HT1080 (cell line): ENCODE measurements around the gene CEMP1. TPM values are rescaled to one million over a fixed set of nuclear protein-coding genes. Genes with fewer than 3 reads are reported as not detected.

Experiments
- DNase-seq: peaks from one replicate; pipeline ENCODE4 v3.0.0-alpha.2; 2015; ENCODE audit warnings: low read depth
- total RNA-seq: library from RNA; depleted of rRNA; stranded (reverse); fragments of >200 nt; shearing (Covaris generic); gene quantifications from 2 replicates; pipeline ENCODE4 v1.2.3, GENCODE V29; 2014

CEMP1 gene
- total RNA-seq, 1 experiment from 2014 or later, result not detected

DNA sequence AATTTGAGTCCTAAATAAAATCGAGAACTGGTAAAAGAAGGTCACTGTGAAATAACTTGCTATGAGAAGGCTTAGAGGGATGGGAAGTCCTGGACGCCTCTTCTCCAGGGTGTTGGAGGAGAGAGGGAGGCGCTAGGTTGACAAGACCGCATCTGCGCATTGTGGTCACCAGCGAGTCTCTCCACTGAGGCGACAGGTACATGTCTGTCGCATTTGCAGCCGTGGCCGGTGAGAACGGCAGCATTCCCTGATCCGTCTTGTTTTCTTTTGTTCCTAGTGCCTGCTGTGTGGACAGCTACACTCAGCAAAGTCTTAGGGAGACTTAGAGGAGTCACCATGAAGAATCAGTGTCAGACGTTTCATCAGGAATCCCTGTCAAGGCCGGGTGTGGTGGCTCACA lies 25.5 kb downstream of the CEMP1 start:
- DNase-seq, result no peak

DNA sequence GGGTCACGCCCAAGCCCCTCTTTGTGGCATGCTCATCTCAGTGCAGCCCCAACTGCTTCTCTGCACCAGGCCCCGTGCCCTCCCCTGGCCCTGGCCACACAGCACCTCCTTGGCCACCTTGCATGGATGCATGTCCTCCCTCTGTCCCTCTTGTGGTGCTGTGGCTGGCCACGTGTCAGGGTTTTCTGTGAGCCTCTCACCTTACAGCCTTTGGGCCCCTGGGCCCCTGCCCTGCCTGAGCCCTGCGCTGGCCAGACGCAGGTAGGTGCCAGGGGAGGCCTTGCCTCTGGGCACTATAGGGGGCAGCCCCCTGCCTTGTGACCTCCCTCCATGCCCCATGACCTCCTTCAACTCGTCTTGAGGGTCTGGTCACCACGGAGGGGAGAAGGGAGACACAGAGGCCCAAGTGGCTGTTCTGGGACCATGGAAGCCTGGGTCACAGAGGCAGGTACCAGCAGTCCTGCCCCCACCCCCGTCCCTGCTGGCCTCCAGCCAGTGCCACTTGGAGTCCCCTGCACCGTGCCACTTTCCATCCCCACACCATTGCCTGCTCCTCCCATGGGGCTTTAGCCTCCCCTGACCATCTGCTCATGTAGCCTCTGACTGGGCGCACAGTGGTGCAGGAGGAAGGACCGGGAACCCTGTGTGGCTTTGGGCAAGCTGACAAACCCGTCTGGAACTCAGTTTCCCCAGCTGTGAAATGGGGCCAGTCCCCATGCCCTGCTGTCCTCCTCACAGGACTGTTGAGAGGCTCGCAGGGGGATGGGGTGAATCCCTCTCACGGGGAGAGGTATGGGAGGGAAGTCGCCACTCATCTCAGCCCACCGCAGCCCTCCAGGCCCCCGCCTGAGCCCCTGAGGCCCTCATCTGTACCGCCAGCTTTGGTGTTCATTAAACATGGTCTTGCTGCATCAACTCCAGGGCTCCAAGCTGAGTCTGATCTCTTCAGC lies 29.0 kb downstream of the CEMP1 start:
- DNase-seq, result no peak

DNA sequence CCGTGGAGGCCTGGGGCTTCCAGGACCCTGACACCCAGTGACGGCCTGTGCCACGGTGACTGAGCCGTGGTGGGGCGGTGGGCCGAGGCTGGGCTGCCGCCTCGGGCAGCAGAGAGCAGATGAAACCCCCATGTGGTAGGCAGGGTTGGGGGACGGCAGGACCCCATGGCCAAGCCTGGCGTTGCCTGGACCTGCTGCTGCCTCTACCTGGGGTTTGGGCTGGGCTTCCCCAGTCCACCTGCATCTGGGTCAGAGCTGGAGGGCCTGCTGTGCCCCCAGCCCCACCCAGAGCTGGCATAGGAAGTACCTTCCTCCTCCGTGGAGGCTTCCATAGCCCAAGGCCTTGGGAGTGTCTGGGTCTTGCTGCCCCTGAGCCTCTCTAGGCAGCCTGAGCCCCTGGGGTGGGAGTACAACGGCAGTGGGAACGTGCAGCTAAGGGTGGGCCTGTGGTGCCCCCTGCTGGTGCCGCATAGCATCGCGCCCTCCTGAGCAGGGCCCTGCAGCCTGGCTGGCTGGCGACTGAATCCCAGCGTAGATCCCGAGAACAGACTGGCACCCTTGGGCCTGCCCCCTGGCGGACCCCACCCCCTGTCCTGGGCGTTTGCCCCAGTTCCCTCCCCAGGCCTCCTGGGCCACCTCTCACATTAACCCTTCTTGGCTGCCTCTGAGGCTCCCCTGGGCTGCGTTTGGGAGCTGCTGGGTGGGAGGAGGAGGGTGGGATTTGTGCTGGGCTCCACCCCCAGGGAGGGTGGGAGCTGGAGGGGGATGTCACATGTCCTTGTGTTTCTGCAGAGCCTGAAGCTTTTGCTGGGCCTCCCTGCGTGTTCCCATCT lies 30.1 kb downstream of the CEMP1 start:
- DNase-seq, result peak; percentile 72

DNA sequence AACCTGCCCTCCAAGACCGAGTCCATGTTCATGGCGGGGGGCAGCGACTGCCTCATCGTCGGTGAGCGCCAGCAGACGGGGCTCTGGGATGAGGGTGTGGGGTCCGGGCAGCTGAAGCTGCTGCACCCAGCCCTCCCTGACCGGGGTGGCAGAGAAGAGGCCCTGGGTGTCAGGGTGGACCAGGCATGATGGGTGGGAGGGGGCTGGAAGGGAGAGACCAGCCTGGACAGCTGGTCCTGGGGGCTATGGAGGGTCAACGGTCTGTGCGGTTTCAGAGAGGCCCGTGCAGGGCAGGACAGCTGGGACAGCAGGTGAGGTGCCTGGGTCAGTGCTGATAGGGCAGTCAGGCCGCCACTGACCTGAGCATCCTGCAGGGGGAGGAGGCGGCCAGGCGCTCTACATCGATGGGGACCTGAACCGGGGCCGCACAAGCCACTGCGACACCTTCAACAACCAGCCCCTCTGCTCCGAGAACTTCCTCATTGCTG lies 30.7 kb downstream of the CEMP1 start:
- no peak for DNase-seq

DNA sequence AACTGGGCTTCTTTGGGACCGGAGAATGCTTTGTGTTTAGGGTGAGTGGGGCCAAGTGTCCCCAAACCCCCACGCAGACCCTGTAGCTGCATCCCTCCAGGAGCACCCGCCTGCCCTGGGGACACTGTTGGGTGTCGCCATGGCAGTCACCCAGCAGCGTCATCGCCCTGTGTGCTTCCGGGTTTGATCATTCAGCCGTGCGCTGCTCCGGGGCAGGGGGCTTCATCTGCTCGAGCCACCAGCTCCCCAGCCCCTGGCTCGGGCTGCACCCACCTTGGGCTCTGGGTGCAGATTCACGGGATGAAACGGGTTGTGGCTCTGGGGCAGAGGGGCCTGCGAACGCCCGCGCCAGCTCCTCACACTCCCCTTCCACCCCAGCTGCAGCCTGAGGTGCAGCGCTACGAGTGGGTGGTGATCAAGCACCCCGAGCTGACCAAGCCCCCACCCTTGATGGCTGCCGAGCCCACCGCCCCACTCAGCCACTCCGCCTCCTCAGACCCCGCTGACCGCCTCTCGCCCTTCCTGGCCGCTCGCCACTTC lies 31.2 kb downstream of the CEMP1 start:
- no peak for DNase-seq

DNA sequence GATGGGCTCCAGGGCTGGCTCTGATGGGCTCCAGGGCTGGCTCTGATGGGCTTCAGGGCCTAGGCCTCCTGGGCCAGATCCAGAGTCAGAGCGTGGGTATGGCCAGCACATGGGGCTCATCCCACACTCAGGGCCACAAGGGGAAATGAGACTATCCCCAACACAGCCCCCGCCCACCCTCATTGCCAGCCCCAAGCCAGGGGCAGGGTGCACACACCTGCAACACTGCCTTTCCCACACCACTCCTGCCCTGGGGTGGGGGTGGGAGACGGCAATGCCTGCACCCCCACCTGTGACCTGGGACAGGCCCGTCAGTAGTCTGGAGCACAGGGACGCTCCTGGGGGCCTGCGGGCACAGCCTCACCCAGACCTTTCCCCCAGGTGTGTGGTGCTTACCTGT lies 31.8 kb downstream of the CEMP1 start:
- no peak for DNase-seq

DNA sequence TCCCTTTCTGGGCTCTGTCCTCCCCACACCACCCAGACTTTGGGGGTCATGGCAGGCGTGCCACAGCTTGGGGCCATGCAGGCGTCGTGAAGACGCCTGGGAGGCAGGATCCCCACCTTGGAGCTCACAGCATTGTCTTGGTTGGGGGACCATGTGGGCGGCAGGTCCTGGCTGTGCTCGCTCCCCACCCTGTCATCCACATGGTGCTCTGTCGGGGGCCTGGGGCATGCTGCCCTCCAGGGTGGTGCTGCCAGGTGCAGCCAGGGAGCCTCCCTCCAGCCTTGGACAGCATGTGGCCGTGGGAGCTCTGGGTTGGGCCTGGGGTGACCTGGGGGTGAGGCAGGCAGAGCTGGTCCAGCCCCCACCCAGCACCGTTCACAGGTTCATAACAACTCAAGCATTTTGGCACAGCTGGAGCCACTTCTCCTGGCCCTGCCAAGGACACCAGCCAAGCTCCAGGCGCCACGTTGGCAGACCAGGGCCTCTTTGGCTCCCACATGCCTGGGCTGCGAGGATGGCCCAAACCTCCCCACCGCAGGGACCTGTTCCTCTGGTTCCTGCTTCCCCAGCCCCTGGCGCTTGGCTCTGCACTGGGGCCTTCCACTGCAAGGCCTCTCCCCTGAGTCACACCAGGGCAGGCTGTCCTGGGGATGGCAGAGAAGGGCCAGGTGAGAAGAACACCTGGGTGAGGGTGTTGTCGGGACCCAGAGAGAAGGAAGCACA lies 32.5 kb downstream of the CEMP1 start:
- no peak for DNase-seq

DNA sequence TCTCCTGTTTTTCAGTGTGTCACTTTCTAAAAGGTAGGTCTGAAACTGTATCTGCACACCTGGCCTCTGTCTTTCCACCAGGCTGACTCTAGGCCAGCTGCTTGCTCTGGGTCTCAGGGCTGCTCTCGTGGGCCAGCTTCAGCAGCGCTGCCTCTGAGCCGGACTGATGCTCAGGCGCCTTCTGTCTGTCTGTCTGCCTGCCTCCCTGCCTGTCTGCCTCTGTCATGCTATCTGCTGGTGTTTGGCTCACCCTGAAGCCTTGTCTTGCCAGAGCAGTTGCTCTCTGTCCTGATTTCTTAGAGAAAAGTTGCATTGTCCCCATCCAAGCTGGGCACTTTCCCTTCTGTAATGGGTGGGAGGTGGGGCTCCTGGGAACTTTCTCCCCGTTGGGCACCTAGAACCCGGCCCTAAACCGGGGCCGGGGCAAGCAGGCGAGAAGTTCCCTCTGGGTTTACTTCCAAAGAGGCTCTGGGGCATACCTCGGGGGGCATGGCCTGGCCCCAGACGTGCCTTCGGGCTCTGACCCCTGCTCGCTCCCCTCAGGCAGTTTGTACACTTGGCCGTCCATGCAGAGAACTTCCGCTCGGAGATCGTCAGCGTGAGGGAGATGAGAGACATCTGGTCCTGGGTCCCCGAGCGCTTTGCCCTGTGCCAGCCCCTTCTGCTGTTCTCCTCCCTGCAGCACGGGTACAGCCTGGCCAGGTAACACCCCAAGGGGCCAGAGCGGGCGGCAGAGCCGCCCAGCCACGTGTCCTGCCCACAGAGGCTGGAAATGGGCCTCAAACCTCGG lies 33.3 kb downstream of the CEMP1 start:
- DNase-seq, result no peak

DNA sequence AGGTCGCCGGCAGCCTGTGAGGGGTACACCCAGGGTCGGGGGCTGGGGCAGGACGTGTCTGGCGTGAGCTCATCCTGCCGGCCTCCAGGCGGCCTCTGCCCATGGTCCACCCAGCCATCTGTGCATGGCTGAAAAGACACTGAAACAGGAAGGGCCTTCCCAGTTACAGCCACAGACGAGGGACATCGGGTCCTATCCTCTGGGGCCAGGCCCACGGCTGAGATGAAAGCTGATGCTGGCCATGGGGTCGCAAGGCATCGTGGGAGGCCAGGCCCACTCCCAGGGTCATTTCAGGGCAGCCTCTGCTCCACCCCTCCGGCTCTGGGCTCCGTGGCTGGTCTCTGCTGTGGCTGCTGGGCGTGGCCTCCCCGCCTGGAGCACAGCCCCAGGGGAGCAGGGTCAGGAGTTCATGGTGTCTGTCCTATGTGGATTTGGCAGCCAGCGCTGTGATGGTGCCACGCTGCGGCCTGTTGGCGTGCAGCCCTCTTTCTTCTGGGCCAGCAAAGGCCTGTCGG lies 34.0 kb downstream of the CEMP1 start:
- DNase-seq, result no peak

DNA sequence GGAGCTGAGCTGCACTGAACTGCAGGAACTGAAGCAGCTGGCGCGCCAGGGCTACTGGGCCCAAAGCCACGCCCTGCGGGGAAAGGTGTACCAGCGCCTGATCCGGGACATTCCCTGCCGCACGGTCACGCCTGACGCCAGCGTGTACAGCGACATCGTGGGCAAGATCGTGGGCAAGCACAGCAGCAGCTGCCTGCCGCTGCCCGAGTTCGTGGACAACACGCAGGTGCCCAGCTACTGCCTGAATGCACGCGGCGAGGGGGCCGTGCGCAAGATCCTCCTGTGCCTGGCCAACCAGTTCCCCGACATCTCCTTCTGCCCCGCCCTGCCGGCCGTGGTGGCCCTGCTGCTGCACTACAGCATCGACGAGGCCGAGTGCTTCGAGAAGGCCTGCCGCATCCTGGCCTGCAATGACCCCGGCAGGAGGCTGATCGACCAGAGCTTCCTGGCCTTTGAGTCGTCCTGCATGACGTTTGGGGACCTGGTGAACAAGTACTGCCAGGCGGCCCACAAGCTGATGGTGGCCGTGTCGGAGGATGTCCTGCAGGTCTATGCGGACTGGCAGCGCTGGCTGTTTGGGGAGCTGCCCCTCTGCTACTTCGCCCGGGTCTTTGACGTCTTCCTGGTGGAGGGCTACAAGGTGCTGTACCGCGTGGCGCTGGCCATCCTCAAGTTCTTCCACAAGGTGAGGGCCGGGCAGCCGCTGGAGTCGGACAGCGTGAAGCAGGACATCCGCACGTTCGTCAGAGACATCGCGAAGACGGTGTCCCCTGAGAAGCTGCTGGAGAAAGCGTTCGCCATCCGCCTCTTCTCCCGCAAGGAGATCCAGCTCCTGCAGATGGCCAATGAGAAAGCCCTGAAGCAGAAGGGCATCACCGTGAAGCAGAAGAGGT lies 34.7 kb downstream of the CEMP1 start:
- DNase-seq, result no peak

DNA sequence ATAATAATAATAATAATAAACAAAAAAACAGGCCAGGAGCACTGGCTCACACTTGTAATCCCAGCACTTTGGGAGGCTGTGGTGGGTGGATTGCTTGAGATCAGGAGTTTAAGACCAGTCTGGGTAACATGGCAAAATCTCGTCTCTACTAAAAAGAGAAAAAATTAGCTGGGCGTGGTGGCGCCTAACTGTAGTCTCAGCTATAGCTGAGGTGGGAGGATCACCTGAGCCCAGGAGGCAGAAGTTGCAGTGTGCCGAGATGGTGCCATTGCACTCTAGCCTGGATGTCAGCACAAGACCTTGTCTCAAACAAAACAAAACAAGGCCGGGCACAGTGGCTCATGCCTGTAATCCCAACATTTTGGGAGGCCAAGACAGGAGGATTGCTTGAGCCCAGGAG lies 36.2 kb downstream of the CEMP1 start:
- no peak for DNase-seq

DNA sequence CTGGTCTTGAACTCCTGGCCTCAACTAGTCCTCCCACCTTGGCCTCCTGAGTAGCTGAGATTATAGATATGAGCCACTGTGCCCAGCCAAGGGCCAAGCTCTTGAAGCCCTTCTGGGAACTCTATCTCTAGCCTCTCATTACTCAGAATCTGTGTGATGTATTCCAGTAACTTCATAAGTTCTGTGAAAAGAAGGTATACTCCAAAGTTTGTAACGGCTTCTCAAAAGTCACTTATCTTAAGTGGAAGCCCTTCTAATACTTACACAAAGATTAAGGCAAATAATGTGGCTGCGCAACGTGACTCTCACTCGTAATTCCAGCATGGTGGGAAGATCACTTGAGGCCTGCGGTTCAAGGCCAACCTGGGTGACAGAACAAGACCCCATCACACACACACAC lies 36.6 kb downstream of the CEMP1 start:
- no peak for DNase-seq

DNA sequence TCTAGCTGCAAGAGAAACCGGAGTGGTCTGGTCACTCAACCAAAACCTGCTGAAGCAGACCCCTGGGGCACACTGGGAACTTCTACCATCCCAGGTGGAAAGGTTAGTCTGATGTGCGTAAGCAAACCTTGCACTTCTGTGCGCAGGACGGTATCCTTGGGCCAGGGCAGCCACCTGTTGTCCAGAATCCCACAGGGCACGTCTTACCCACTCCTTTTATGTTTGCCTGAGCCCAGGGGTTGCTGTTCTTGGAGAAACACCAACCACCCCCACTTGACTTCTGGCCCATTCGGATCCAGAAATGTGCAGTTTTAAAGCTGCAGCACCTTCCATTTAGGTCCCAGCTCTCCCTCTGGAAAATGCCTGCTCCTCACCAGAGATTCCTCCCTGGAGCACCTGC lies 37.6 kb downstream of the CEMP1 start:
- no peak for DNase-seq

DNA sequence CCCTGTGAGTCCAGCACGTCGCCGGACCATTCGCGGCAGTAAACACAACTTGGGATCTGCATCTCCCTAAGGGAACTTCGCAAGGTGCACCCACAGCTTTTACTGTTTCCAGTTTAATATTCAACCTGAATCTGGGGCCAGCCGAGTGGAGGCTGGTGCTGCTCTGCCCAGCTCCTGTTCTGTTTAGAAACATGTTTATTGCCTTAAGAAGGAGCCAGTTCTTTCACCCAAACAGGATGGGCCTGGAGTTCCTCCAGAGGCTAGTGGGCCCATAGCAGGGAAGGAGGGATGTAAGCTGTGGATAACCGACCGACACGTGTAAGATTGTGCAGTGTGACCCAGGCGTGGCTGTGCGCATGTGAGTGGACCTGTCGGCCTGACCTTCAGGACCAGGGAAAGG lies 38.9 kb downstream of the CEMP1 start:
- DNase-seq, result no peak

DNA sequence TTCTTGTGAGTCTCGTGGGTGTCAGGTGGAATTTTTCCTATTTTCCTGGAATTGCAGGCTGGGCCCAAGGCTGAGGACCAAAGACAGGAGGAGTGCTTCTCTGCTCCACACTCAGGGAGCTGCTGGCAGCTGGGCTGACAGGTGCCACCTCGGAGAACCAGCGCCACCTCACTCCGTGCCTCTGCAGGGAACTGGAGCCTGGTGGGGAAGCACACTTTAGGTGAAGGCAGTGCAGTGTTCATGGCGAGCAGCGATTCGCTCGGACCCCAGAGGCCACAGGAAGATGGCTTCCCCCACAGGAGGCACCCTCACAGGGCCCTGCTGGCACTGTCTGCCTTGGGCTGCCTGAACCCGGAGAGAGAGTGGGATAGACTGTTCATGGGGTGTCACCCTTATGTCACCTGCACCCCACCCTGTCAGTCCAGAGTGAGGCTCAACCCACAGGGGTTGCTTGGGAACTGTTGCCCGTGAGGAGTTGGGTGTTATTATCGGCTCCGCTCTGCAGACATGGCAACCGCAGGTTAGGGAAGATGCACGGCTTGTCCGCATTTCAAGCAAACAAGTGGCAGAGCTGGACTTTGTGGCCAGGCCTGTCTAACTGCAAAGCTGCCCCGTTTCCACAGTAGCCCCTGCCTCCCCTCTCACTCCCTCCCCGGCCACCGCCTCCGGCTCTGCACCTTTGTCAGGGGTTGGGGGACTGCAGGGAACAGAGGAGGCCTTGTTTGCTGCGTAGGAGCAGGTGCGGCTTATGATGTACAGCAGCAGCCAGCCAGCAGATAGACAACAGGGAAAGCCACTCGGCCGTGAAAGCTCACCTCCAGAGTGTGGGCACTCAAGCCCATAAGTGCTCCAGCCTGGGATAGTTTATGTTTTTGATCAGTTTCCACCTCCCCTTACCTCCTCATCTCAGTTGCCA lies 40.8 kb downstream of the CEMP1 start:
- no peak for DNase-seq

DNA sequence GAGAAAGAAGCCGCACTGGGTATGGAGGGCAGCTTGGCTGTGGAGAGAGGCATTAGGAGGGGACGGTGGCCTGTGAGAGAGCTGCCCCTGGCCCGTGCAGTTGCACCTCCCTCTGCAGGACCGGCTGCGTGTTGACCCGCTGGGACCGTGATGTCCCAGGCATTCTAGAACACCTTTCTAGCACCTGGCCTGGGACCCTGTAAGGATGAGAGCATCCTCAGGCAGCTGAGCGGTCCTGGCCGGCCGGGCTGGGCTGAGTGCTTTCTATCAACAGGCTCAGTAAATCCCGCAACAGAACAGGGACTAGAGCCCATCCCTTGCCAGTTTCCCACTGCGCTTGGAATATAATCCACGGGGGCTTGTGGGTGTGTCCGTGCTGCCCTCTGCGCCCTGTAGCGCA lies 41.6 kb downstream of the CEMP1 start:
- no peak for DNase-seq

DNA sequence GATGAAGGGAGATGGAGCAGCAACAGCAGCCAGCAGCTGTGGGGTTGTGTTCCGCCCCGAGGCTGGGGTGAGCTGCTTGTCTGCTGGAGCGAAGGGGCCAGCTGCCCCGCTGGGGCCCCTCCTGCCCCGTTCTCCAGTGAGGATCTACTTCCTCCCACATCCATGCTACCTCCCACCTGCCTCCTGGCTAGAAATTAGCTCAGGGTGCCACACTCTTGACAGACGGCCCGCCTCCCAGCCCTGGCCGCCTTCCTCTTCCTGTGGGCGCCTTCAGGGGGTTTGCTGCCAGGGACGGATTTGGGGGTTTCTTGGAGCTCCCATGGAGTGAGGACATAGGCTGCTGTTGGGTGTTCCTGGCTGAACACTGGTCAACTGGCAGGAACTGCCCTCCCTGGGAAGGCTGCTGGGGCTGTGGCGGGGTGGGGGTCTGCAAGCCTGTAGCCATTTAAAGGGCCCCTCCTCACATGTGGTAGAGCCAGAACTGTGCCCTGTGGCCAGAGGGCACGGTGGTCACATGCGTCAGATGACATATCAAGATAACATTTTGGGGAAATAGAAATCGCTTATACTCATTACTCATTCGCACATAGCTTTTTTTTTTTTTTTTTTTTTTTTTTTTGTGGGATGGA lies 43.2 kb downstream of the CEMP1 start:
- no peak for DNase-seq

DNA sequence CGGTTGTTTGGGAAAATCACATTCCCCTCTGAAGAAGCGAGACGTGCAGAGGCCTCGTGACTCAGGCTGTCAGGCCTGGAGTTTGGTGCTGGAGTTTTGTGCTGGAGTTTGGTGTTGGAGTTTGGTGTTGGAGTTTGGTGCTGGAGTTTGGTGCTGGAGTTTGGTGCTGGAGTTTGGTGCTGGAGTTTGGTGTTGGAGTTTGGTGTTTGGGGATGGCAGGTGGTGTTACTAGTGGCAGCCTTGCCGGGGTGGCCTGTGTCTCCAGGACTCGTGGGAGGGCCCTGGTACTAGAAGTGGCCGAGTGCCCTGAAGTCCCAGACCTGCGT lies 43.7 kb downstream of the CEMP1 start:
- no peak for DNase-seq
